ENCODE measurements around the gene USP15. TPM values are rescaled to one million over a fixed set of nuclear protein-coding genes. Genes with fewer than 3 reads are reported as not detected.

USP15 gene
- total RNA-seq, 4 donors from 2014 or later: 26.4 to 72.0 (median 63.8) TPM

- TF ChIP-seq CTCF (IDR thresholded peaks at IDR 0.05): no peak
- no peak for TF ChIP-seq POLR2A (IDR thresholded peaks at IDR 0.05)
- H3K4me1 ChIP-seq: peaks cover 0 to 17% (median 7%) of the 10 kb centered on the region in 3 donors
- 86 to 87% methylated on average over 5 of the region's 5 CpGs for WGBS, 2 donors
These were observed 28.1 kb downstream of the USP15 start for GRCh38 chr12:62288328-62288727.

GRCh38 chr12:62290846-62291245, 30.6 kb downstream of the USP15 start:
- no peak for DNase-seq
- intact Hi-C loops (cut with DNase I): no loop called here
- H3K9me3 ChIP-seq: peaks cover 0 to 11% (median 6%) of the 10 kb centered on the region in 3 donors
- peaks cover 0 to 36% (median under 1%) of the 10 kb centered on the region in 3 donors for H3K36me3 ChIP-seq
- peaks cover 0 to 17% (median 4%) of the 10 kb centered on the region in 3 donors for H3K4me1 ChIP-seq
- TF ChIP-seq POLR2A (IDR thresholded peaks at IDR 0.05) (no peak), CTCF (IDR thresholded peaks at IDR 0.05) (no peak)
- 90 to 93% methylated on average over 1 of the region's 1 CpG for WGBS, 2 donors
- no peak overlapping the region for H3K4me3 ChIP-seq
- no peak overlapping the region for H3K27ac ChIP-seq
- H3K27me3 ChIP-seq: no peaks in the 10 kb centered on the region

More at GRCh38 chr12:62288328-62288727, 28.1 kb downstream of the USP15 start:
- Histone ChIP-seq H3K27me3 (no peaks in the 10 kb centered on the region), H3K4me3 (no peak overlapping the region), H3K36me3 (peaks cover 0 to 13% (median 0%) of the 10 kb centered on the region in 3 donors), H3K9me3 (peaks cover 0 to 11% (median 6%) of the 10 kb centered on the region in 3 donors), H3K27ac (no peak overlapping the region)
- no peak for DNase-seq
- intact Hi-C loops (cut with DNase I): no loop called here

GRCh38 chr12:62291864-62292760, 31.9 kb downstream of the USP15 start:
- Histone ChIP-seq H3K36me3 (peaks cover 0 to 48% (median 9%) of the 10 kb centered on the region in 3 donors), H3K9me3 (peaks cover 0 to 11% (median 6%) of the 10 kb centered on the region in 3 donors), H3K4me1 (peaks cover 0 to 14% (median 4%) of the 10 kb centered on the region in 3 donors), H3K27ac (no peak overlapping the region), H3K27me3 (no peaks in the 10 kb centered on the region), H3K4me3 (no peak overlapping the region)
- intact Hi-C loops (cut with DNase I): no loop called here
- 62 to 91% methylated on average over 1 to 2 of the region's 2 CpGs for WGBS, 2 donors
- TF ChIP-seq CTCF (IDR thresholded peaks at IDR 0.05) (no peak), POLR2A (IDR thresholded peaks at IDR 0.05) (no peak)
- DNase-seq: no peak

- Histone ChIP-seq H3K27ac (no peak overlapping the region), H3K9me3 (peaks cover 0 to 11% (median 6%) of the 10 kb centered on the region in 3 donors), H3K4me1 (peaks cover 0 to 14% (median 4%) of the 10 kb centered on the region in 3 donors), H3K4me3 (no peak overlapping the region), H3K27me3 (no peaks in the 10 kb centered on the region), H3K36me3 (peaks cover 0 to 56% (median 9%) of the 10 kb centered on the region in 3 donors)
- TF ChIP-seq CTCF (IDR thresholded peaks at IDR 0.05) (no peak), POLR2A (IDR thresholded peaks at IDR 0.05) (no peak)
- 84 to 89% methylated on average over 4 of the region's 6 CpGs for WGBS, 2 donors
- no peak for DNase-seq
- intact Hi-C loops (cut with DNase I): no loop called here
These were observed 32.6 kb downstream of the USP15 start for GRCh38 chr12:62292761-62293344.

- peaks cover 0 to 14% (median 4%) of the 10 kb centered on the region in 3 donors for H3K4me1 ChIP-seq
- H3K36me3 ChIP-seq: peaks cover 0 to 71% (median 9%) of the 10 kb centered on the region in 3 donors
- 96 to 100% methylated on average over 1 of the region's 1 CpG for WGBS, 2 donors
These were observed 34.2 kb downstream of the USP15 start for GRCh38 chr12:62294378-62294777.

More at GRCh38 chr12:62294378-62294777, 34.2 kb downstream of the USP15 start:
- Histone ChIP-seq H3K9me3 (peaks cover 0 to 11% (median 6%) of the 10 kb centered on the region in 3 donors), H3K4me3 (no peak overlapping the region), H3K27ac (no peak overlapping the region), H3K27me3 (no peaks in the 10 kb centered on the region)
- TF ChIP-seq CTCF (IDR thresholded peaks at IDR 0.05) (no peak), POLR2A (IDR thresholded peaks at IDR 0.05) (no peak)
- DNase-seq: no peak
- intact Hi-C loops (cut with DNase I): no loop called here
